Measurements from ENCODE around the gene CLIC6. TPM values are rescaled to one million over a fixed set of nuclear protein-coding genes. Genes with fewer than 3 reads are reported as not detected.

CLIC6 gene
- total RNA-seq, 5 donors from 2014 or later (not counting 1 experiment from before 2014, with no cell fraction given), result 0.10 to 0.98 (median 0.46) TPM

Other genes with a start within 250 kb of the CLIC6 start
- gene SMIM34, start 245.0 kb upstream of the CLIC6 start, total RNA-seq, result not detected
- gene KCNE1, start 156.8 kb upstream of the CLIC6 start, total RNA-seq, result under 1 TPM in 3 of 5 donors, not detected in 2; 0.20 to 0.39 (median 0.32) TPM
- 1 to 10 TPM; 5.2 to 8.2 (median 5.8) TPM for gene RCAN1, start 53.9 kb upstream of the CLIC6 start, total RNA-seq